H1 (cell line): ENCODE results near the gene CAPN15.
"Not testable (repeated sequence)": the region's sequence is repeated elsewhere in the genome, so short reads cannot be mapped to it uniquely, and the experiment has no call there.

Experiments
- EP300 ChIP-seq, 2 experiments: IDR thresholded peaks; 1 replicate in 1 of 2; 2 replicates in 1 of 2; pipeline ENCODE4 v1.6.1; 2011 to 2012; ENCODE audit warnings: low read depth in 2 of 2, low read length in 2 of 2, mild to moderate bottlenecking in 2 of 2, borderline replicate concordance in 1 of 2, inconsistent platforms in 1 of 2, moderate library complexity in 1 of 2
- POLR2AphosphoS5 ChIP-seq: IDR thresholded peaks from 2 replicates; pipeline ENCODE4 v1.6.1; 2011; ENCODE audit warnings: low read depth, low read length
- SP1 ChIP-seq: IDR thresholded peaks from 2 replicates; pipeline ENCODE4 v1.6.1; 2011; ENCODE audit warnings: low read depth, low read length
- ZNF274 ChIP-seq: IDR thresholded peaks from 2 replicates; pipeline ENCODE4 v1.7.0; 2012; ENCODE audit warnings: low read length, borderline replicate concordance; ENCODE audit errors: extremely low read depth
- TF ChIP-seq, protein P1 (sequence below), 3 experiments: IDR thresholded peaks; 1 replicate in 2 of 3; 2 replicates in 1 of 3; pipeline versions ENCODE4 v1.5.1 to v1.6.1; 2011; ENCODE audit warnings: low read length in 3 of 3, mild to moderate bottlenecking in 3 of 3, inconsistent platforms in 2 of 3, low read depth in 1 of 3, moderate library complexity in 1 of 3; ENCODE audit not compliant: insufficient read depth in 1 of 3; ENCODE audit errors: control extremely low read depth in 1 of 3

DNA sequence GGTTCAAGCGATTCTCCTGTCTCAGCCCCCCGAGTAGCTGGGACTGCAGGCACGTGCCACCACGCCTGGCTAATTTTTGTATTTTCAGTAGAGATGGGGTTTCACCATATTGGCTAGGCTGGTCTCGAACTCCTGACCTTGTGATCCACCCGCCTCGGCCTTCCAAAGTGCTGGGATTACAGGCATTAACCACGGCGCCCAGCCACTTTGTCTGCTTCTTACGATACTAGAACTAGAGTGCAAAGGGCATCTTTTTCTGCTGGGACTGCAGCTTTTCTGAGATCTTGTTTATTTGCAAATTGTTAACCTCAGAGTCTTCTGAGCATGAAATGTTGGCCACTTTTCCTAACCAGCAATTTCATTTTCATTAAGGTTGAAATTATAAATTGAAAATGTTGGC, 49.2 kb upstream of the CAPN15 start:
- not testable (repeated sequence) for TF ChIP-seq POLR2AphosphoS5; EP300 (IDR thresholded peaks at IDR 0.05; ENCODE audit: borderline replicate concordance in 1 of 2, low read depth in 2 of 2, low read length in 2 of 2); SP1; ZNF274
- TF ChIP-seq, protein P1, sequence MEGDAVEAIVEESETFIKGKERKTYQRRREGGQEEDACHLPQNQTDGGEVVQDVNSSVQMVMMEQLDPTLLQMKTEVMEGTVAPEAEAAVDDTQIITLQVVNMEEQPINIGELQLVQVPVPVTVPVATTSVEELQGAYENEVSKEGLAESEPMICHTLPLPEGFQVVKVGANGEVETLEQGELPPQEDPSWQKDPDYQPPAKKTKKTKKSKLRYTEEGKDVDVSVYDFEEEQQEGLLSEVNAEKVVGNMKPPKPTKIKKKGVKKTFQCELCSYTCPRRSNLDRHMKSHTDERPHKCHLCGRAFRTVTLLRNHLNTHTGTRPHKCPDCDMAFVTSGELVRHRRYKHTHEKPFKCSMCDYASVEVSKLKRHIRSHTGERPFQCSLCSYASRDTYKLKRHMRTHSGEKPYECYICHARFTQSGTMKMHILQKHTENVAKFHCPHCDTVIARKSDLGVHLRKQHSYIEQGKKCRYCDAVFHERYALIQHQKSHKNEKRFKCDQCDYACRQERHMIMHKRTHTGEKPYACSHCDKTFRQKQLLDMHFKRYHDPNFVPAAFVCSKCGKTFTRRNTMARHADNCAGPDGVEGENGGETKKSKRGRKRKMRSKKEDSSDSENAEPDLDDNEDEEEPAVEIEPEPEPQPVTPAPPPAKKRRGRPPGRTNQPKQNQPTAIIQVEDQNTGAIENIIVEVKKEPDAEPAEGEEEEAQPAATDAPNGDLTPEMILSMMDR (IDR thresholded peaks at IDR 0.05; ENCODE audit: control extremely low read depth in 1 of 3, insufficient read depth in 1 of 3, low read depth in 1 of 3, low read length in 3 of 3) = not testable (repeated sequence)
